Fibroblast of villous mesenchyme (primary cell): ENCODE measurements around the gene PFN1. TPM values are rescaled to one million over a fixed set of nuclear protein-coding genes. Genes with fewer than 3 reads are reported as not detected.

Experiments used
- DNase-seq: peaks from one replicate; pipeline ENCODE4 v3.0.0-alpha.2; 2010; ENCODE audit warnings: low read depth
- H3K4me3 ChIP-seq: 2 replicates; pipeline ENCODE4 v1.5.1; 2011; ENCODE audit warnings: low read depth, mild to moderate bottlenecking, low read length
- CTCF ChIP-seq: IDR thresholded peaks from 2 replicates; pipeline ENCODE4 v1.5.1; 2012; ENCODE audit warnings: low read depth, mild to moderate bottlenecking, low read length; ENCODE audit not compliant: insufficient read depth
- total RNA-seq: library from RNA; depleted of rRNA; stranded (reverse); fragments of >200 nt; gene quantifications from 2 replicates; pipeline ENCODE4 v1.2.3, GENCODE V29; 2012

PFN1 gene
- total RNA-seq, 1 donor: 581 TPM

DNA sequence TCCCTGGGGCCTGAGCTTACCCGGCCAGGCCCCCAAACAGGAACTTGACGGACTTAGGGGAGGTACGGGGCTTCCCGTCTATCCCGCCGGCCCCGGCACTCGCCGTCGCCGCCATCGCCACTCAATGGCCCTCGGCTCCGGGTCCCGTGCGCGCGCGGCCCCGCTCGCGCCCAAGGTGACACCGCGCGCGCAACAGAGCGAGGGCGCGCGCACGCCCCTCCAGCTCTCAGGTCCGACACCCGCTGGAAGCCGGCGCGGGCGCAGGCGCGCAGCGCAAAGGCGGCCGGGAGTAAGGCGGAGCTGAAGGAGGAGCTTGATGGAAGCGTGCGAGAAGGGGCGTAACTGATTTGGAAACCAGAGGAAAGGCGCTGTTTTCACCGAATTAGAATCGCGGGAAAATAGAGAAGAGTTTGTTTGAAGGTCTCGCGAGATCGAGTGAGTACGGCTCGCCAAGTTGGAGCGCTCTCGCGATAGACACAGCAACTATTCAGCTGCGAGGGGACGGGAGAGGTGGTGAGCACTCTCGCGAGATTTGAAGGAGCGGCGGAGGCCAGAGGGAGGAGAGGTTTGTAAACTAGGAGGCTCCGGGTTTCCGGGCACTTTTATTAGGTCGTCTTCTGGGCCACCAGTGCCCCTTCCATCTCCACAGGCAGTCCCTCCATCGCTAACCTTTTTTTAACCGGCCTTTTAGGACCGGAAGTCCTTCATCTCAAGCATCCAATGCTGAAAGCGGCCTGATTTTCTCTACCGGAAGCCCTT lies 8.4 kb downstream of the PFN1 start, which contains the start of the genes RNF167 and SLC25A11:
RNF167 (plus strand) TSS at position 473 of the 759 bp plus-strand sequence. CDS start 642 bp downstream, outside the sequence.
SLC25A11 (minus strand) TSS at position 251 of the 759 bp plus-strand sequence; CDS start at position 115, 136 bp downstream.
- H3K4me3 ChIP-seq: peak within 1 kb of the TSS; percentile 96
- peak; percentile 100 for DNase-seq
- no peak for TF ChIP-seq CTCF

DNA sequence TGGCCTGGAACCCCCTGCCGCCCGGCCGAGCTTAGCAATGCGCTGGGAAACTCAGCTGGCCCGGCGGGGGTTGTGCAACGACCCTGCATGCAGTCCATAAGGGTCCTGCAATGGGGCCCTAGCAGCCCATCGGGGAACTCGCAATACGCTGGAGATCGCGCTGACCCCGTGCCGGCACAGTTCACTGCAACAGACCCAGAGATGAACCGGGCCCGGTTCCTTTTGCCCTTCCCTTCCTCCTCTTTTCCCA lies 8.9 kb downstream of the PFN1 start:
- peak; percentile 41 for DNase-seq
- peak overlapping the region; percentile 96 for H3K4me3 ChIP-seq
- TF ChIP-seq CTCF: no peak

DNA sequence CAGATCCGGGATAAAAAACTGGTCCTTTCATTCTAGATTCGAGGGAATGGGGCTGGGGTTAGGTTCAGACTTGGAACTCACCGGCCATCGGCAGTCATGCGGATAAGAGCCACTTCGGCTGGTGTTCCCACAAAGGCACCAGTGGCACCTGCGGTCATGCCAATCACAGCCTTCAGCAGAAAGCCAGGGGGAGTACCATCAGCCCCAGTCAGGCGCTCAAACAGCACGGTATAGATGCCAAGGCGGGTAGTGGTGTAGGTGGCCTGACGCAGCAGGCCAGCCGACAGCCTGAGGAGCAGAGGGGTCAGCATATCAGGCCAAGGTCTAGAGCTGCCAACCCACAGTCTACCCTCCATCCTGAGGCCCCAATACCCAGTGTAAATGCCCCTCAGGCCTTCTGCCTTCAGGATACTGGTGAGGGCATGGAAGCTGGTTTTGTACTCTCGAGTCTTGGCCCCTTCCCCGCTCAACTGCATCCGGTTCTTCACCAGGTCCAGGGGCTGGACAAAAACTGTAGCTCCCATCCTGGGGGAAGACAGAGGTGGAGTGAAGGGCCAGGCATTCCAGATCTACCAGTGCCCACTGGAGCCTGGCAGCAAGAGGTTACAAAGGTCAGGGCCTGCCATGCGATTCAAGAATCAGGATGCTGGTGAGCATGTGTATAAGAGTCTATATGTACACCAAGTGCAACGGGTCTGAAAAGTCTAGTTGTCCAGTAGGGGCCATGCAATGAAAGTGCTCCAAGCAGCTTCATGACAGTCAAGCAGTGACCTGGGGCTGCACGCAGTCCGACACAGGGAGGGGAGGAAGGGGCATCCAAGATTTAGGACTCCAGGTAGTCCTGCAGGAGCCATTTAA lies 9.4 kb downstream of the PFN1 start:
- no peak for DNase-seq
- no peak for TF ChIP-seq CTCF
- peak overlapping the region; percentile 96 for H3K4me3 ChIP-seq

GRCh38 chr17:4938069-4938491 lies 10.2 kb downstream of the PFN1 start:
- TF ChIP-seq CTCF: no peak
- no peak for DNase-seq
- no peak overlapping the region for H3K4me3 ChIP-seq

- no peak for TF ChIP-seq CTCF
- DNase-seq: no peak
These were observed 10.8 kb downstream of the PFN1 start for GRCh38 chr17:4937553-4937952.

GRCh38 chr17:4936436-4936835 lies 11.9 kb downstream of the PFN1 start:
- no peak for DNase-seq

More at GRCh38 chr17:4937553-4937952, 10.8 kb downstream of the PFN1 start:
- H3K4me3 ChIP-seq: no peak overlapping the region

More at GRCh38 chr17:4936436-4936835, 11.9 kb downstream of the PFN1 start:
- no peak for TF ChIP-seq CTCF
- H3K4me3 ChIP-seq: no peak overlapping the region
